Ishikawa (cell line): ENCODE results near the gene CCNL2.

Source experiments
- CEBPB ChIP-seq: IDR thresholded peaks from 2 replicates; pipeline ENCODE4 v1.6.1; 2012
- CREB1 ChIP-seq: IDR thresholded peaks from 2 replicates; pipeline ENCODE4 v1.6.1; 2012; ENCODE audit warnings: low read depth
- EGR1 ChIP-seq: IDR thresholded peaks from 2 replicates; pipeline ENCODE4 v1.6.1; 2012
- EP300 ChIP-seq: IDR thresholded peaks from 2 replicates; pipeline ENCODE4 v1.6.1; 2012; ENCODE audit warnings: borderline replicate concordance
- FOXM1 ChIP-seq: IDR thresholded peaks from 2 replicates; pipeline ENCODE4 v1.6.1; 2012; ENCODE audit warnings: low read depth, borderline replicate concordance
- MAX ChIP-seq: IDR thresholded peaks from 2 replicates; pipeline ENCODE4 v1.6.1; 2012
- NFIC ChIP-seq: IDR thresholded peaks from 2 replicates; pipeline ENCODE4 v1.6.1; 2012
- RAD21 ChIP-seq: IDR thresholded peaks from 2 replicates; pipeline ENCODE4 v1.6.1; 2012; ENCODE audit warnings: low read depth
- REST ChIP-seq: IDR thresholded peaks from 2 replicates; pipeline ENCODE4 v1.6.1; 2012; ENCODE audit warnings: low read depth, mild to moderate bottlenecking
- TAF1 ChIP-seq: IDR thresholded peaks from 2 replicates; pipeline ENCODE4 v1.6.1; 2012; ENCODE audit warnings: low read depth, mild to moderate bottlenecking
- TCF12 ChIP-seq: IDR thresholded peaks from 2 replicates; pipeline ENCODE4 v1.6.1; 2012; ENCODE audit warnings: low read depth
- TEAD4 ChIP-seq: IDR thresholded peaks from 2 replicates; pipeline ENCODE4 v1.6.1; 2012
- USF1 ChIP-seq: IDR thresholded peaks from 2 replicates; pipeline ENCODE4 v1.6.1; 2012
- YY1 ChIP-seq: IDR thresholded peaks from 2 replicates; pipeline ENCODE4 v1.6.1; 2012; ENCODE audit warnings: low read depth
- ZBTB7A ChIP-seq: IDR thresholded peaks from 2 replicates; pipeline ENCODE4 v1.6.1; 2012; ENCODE audit warnings: low read depth

CCNL2 gene

GRCh38 chr1:1419363-1419812 is 20.3 kb upstream of the CCNL2 start:
- TF ChIP-seq CREB1: no peak
- TF ChIP-seq RAD21: no peak
- no peak for TF ChIP-seq EP300
- TF ChIP-seq CEBPB: no peak
- no peak for TF ChIP-seq EGR1
- TF ChIP-seq FOXM1: no peak
- TF ChIP-seq REST: no peak
- no peak for TF ChIP-seq MAX
- TF ChIP-seq ZBTB7A: no peak
- TF ChIP-seq YY1: no peak
- no peak for TF ChIP-seq USF1
- no peak for TF ChIP-seq TCF12
- TF ChIP-seq TEAD4: no peak
- no peak for TF ChIP-seq NFIC
- no peak for TF ChIP-seq TAF1

- TF ChIP-seq USF1: no peak
These were observed 19.6 kb upstream of the CCNL2 start for GRCh38 chr1:1418464-1419362.

GRCh38 chr1:1415751-1416150 is 16.6 kb upstream of the CCNL2 start:
- TF ChIP-seq USF1 (no peak), REST (no peak), RAD21 (no peak), TEAD4 (no peak), ZBTB7A (no peak), CEBPB (no peak), CREB1 (no peak), EGR1 (no peak), TCF12 (no peak)

GRCh38 chr1:1411626-1412025 is 12.5 kb upstream of the CCNL2 start:
- no peak for TF ChIP-seq CREB1
- no peak for TF ChIP-seq CEBPB
- no peak for TF ChIP-seq MAX
- no peak for TF ChIP-seq RAD21
- no peak for TF ChIP-seq TCF12
- no peak for TF ChIP-seq REST
- no peak for TF ChIP-seq NFIC
- TF ChIP-seq ZBTB7A: no peak
- TF ChIP-seq FOXM1: no peak
- no peak for TF ChIP-seq EP300
- no peak for TF ChIP-seq TEAD4
- no peak for TF ChIP-seq YY1
